ENCODE measurements around the gene CEP63.

The CEP63 gene

GRCh38 chr3:134610432-134611385, 124.9 kb downstream of the CEP63 start:
- no peak for DNase-seq

GRCh38 chr3:134611516-134611915, 125.7 kb downstream of the CEP63 start:
- DNase-seq = no peak

- no peak for DNase-seq
Measured at GRCh38 chr3:134613006-134613520, 127.2 kb downstream of the CEP63 start.

- no peak for DNase-seq
Measured at GRCh38 chr3:134614955-134615354, 129.1 kb downstream of the CEP63 start.

GRCh38 chr3:134615743-134616142, 129.9 kb downstream of the CEP63 start:
- no peak for DNase-seq

- DNase-seq = no peak
Measured at GRCh38 chr3:134617608-134618477, 132.0 kb downstream of the CEP63 start.

- DNase-seq = no peak
Measured at GRCh38 chr3:134618478-134619300, 132.8 kb downstream of the CEP63 start.

- no peak for DNase-seq
Measured at GRCh38 chr3:134619301-134619615, 133.4 kb downstream of the CEP63 start.

- no peak for DNase-seq
Measured at GRCh38 chr3:134619884-134620445, 134.1 kb downstream of the CEP63 start.

- DNase-seq = no peak
Measured at GRCh38 chr3:134620476-134621115, 134.7 kb downstream of the CEP63 start.

- no peak for DNase-seq
Measured at GRCh38 chr3:134621854-134622253, 136.0 kb downstream of the CEP63 start.

- no peak for DNase-seq
Measured at GRCh38 chr3:134622806-134623365, 137.0 kb downstream of the CEP63 start.

- no peak for DNase-seq
Measured at GRCh38 chr3:134623615-134624245, 137.9 kb downstream of the CEP63 start.
